Activated CD4-positive, alpha-beta T cell treated with anti-CD3 and anti-CD28 coated beads for 36 hours (primary cell): ENCODE results near the gene CNTN1. TPM values are rescaled to one million over a fixed set of nuclear protein-coding genes. Genes with fewer than 3 reads are reported as not detected.

Source experiments
- ATAC-seq: fragments of 200-7000 bp; cut with Tn5 transposase; one replicate; pipeline ENCODE4 v1.10.0; 2021; ENCODE audit warnings: mild to moderate bottlenecking, moderate library complexity
- CTCF ChIA-PET: fragments of 350-600 bp; sonication (Branson Sonifier 250); formaldehyde crosslinking; loops from one replicate; lab custom pipeline; 2021; ENCODE audit warnings: antibody characterized with exemption; lab: Charles Lee
- POLR2A ChIA-PET: fragments of 350-600 bp; sonication (Branson Sonifier 250); formaldehyde crosslinking; loops from one replicate; lab custom pipeline; 2021; ENCODE audit warnings: antibody characterized with exemption, inconsistent platforms; lab: Charles Lee
- DNase-seq: peaks from one replicate; pipeline ENCODE4 v3.0.0-alpha.2; 2020
- H3K27ac Mint-ChIP-seq: one replicate; pipeline ENCODE4 v1.8.0; 2021; ENCODE audit warnings: mixed read lengths
- H3K27me3 Mint-ChIP-seq: one replicate; pipeline ENCODE4 v1.8.0; 2021; ENCODE audit warnings: mixed read lengths
- H3K36me3 Mint-ChIP-seq: one replicate; pipeline ENCODE4 v1.8.0; 2021; ENCODE audit warnings: low read depth, mixed read lengths
- H3K4me1 Mint-ChIP-seq: one replicate; pipeline ENCODE4 v1.8.0; 2021; ENCODE audit warnings: mixed read lengths
- H3K4me3 Mint-ChIP-seq: one replicate; pipeline ENCODE4 v1.8.0; 2021; ENCODE audit warnings: mild to moderate bottlenecking, moderate library complexity, mixed read lengths
- H3K9me3 Mint-ChIP-seq: one replicate; pipeline ENCODE4 v1.8.0; 2021; ENCODE audit warnings: low read depth, mixed read lengths
- intact Hi-C, 2 experiments: fragments of 100-400 bp; cut with DNase I in 1 of 2; cut with micrococcal nuclease in 1 of 2; formaldehyde crosslinking; loops; one replicate each; pipeline versions ENCODE4 v1.14.2 to v1.15.1; 2022 to 2024; cut with DNase I, micrococcal nuclease
- total RNA-seq, 2 experiments: library from RNA; stranded (reverse); gene quantifications; one replicate each; pipeline ENCODE4 v1.2.3, GENCODE V29; 2021

The CNTN1 gene
- total RNA-seq, 2 experiments from 2014 or later: not detected

DNA sequence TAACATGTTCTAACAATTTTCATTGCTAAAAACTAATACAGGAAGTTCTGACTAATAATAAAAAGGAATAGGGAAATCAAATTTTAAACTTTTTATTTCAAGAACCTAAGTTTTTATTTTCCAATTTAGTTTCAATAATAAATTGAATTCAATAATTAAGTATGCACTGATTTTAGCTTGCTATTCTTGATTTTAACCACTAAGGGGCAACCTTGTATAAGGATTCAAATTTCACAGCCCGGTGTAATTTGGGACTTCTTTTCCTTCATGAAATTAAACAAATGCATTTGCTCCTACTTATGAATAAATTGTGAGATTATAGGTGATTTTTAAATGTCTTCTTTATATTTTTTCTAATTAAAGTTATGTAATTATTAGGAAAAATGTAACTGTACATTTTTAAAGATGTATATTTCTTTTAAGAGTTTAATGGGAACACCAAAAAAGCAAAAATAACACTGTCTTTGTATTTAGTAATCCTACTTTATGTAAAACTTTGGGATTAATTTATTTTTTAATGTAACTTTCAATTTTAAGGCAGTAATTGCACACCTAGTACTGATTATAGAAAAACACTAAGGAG is 254.5 kb downstream of the CNTN1 start:
- DNase-seq (no peak), ATAC-seq (no peak)
- Mint-ChIP-seq H3K27ac (no peak overlapping the region), H3K27me3 (peaks cover 7% of the 10 kb centered on the region), H3K4me1 (no peaks in the 10 kb centered on the region), H3K36me3 (no peaks in the 10 kb centered on the region), H3K9me3 (no peaks in the 10 kb centered on the region), H3K4me3 (no peak overlapping the region)
- ChIA-PET CTCF (interaction anchor here (0.7 to 4.0 kb wide), 8 partner anchors 10 to 1425 kb away, joined by 3 to 27 read pairs (median 4); no protein-coding TSS in a partner anchor), POLR2A (no interaction called here)
- intact Hi-C loops: loop anchor here (1.0 to 10.0 kb wide), 4 partner anchors 318 to 1621 kb away; no protein-coding TSS in a partner anchor

- intact Hi-C loops: loop anchor here in 1 of 2 experiments (5.0 to 10.0 kb wide), 3 partner anchors 317 to 1620 kb away; no protein-coding TSS in a partner anchor
- peaks cover 5% of the 10 kb centered on the region for H3K27me3 Mint-ChIP-seq
- no peaks in the 10 kb centered on the region for H3K36me3 Mint-ChIP-seq
- H3K4me3 Mint-ChIP-seq: no peak overlapping the region
- DNase-seq (no peak), ATAC-seq (no peak)
- ChIA-PET POLR2A (no interaction called here), CTCF (interaction anchor here (2.1 kb wide), 1 partner anchor 12 kb away, joined by 7 read pairs; no protein-coding TSS in a partner anchor)
- H3K4me1 Mint-ChIP-seq: no peaks in the 10 kb centered on the region
- no peaks in the 10 kb centered on the region for H3K9me3 Mint-ChIP-seq
- H3K27ac Mint-ChIP-seq: no peak overlapping the region
These were observed 255.6 kb downstream of the CNTN1 start for GRCh38 chr12:40947797-40948196.

- no peak overlapping the region for H3K27ac Mint-ChIP-seq
- no peaks in the 10 kb centered on the region for H3K36me3 Mint-ChIP-seq
- intact Hi-C loops: no loop called here
- peaks cover 6% of the 10 kb centered on the region for H3K27me3 Mint-ChIP-seq
- ATAC-seq: no peak
- H3K4me3 Mint-ChIP-seq: no peak overlapping the region
- DNase-seq: no peak
- ChIA-PET POLR2A (no interaction called here), CTCF (no interaction called here)
- no peaks in the 10 kb centered on the region for H3K9me3 Mint-ChIP-seq
- H3K4me1 Mint-ChIP-seq: no peaks in the 10 kb centered on the region
These were observed 260.8 kb downstream of the CNTN1 start for GRCh38 chr12:40953076-40953475.

DNA sequence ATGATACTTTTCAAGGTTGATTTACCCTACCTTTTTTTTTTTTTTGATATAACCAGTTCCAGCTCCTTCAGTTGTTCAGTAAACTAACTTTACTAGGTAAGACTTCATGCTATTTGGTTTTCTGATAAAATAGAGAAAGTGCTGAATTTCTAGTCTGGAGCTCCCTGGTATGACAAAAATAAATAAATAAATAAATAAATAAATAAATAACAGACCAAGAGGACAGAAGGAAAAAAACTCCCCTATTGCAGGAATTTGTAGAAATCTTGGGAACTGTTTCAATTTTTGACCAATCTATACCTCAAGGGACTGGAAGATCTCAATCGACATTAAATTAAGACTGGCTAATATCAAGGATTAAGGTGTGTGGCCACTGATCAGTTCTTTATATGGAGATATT is 265.2 kb downstream of the CNTN1 start:
- DNase-seq (no peak), ATAC-seq (no peak)
- H3K4me3 Mint-ChIP-seq: no peak overlapping the region
- peaks cover 3% of the 10 kb centered on the region for H3K27me3 Mint-ChIP-seq
- ChIA-PET POLR2A (no interaction called here), CTCF (no interaction called here)
- no peaks in the 10 kb centered on the region for H3K36me3 Mint-ChIP-seq
- no peaks in the 10 kb centered on the region for H3K9me3 Mint-ChIP-seq
- no peaks in the 10 kb centered on the region for H3K4me1 Mint-ChIP-seq
- H3K27ac Mint-ChIP-seq: no peak overlapping the region
- intact Hi-C loops: no loop called here

GRCh38 chr12:40959041-40959440 is 266.8 kb downstream of the CNTN1 start:
- no peak for DNase-seq
- no peak for ATAC-seq
- Mint-ChIP-seq H3K36me3 (no peaks in the 10 kb centered on the region), H3K27ac (no peak overlapping the region), H3K9me3 (no peaks in the 10 kb centered on the region), H3K4me1 (no peaks in the 10 kb centered on the region), H3K4me3 (no peak overlapping the region), H3K27me3 (peaks cover 3% of the 10 kb centered on the region)
- ChIA-PET CTCF (interaction anchor here (2.3 kb wide), 1 partner anchor 12 kb away, joined by 7 read pairs; no protein-coding TSS in a partner anchor), POLR2A (no interaction called here)
- intact Hi-C loops: no loop called here

DNA sequence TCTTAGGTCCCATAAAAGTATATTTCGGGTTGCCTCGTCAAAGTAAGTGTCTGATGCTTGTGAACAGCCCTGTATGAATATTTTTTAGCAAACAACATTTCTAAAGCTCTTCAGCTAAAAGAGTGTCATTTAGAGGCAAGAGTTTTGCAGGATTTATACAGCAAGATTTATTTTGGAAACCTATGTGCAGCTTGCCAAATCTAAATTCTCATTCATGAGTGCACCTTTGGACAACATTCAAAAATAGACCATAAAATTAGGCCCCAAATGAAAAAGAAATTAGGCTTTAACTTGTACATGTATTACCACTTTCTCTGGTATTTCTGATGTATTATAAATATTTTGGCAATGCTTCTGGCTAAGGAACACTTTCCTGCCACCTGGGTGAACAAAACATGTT is 271.5 kb downstream of the CNTN1 start:
- CTCF ChIA-PET: interaction anchor here (0.6 to 0.7 kb wide), 2 partner anchors 1060 to 1178 kb away, joined by 3 read pairs; no protein-coding TSS in a partner anchor
- POLR2A ChIA-PET: no interaction called here
- Mint-ChIP-seq H3K9me3 (no peaks in the 10 kb centered on the region), H3K27me3 (no peaks in the 10 kb centered on the region), H3K27ac (no peak overlapping the region), H3K4me3 (no peak overlapping the region), H3K4me1 (no peaks in the 10 kb centered on the region), H3K36me3 (no peaks in the 10 kb centered on the region)
- DNase-seq (no peak), ATAC-seq (no peak)
- intact Hi-C loops: no loop called here

- no peak overlapping the region for H3K27ac Mint-ChIP-seq
- no peaks in the 10 kb centered on the region for H3K4me1 Mint-ChIP-seq
- H3K27me3 Mint-ChIP-seq: no peaks in the 10 kb centered on the region
- no peaks in the 10 kb centered on the region for H3K36me3 Mint-ChIP-seq
- intact Hi-C loops: no loop called here
- no peak for DNase-seq
- ATAC-seq: no peak
- ChIA-PET CTCF (interaction anchor here (0.9 kb wide), 1 partner anchor 24 kb away, joined by 3 read pairs; no protein-coding TSS in a partner anchor), POLR2A (no interaction called here)
- H3K9me3 Mint-ChIP-seq: no peaks in the 10 kb centered on the region
- no peak overlapping the region for H3K4me3 Mint-ChIP-seq
These were observed 277.6 kb downstream of the CNTN1 start for GRCh38 chr12:40969796-40970195.

GRCh38 chr12:40970320-40970907 is 278.2 kb downstream of the CNTN1 start:
- no peak overlapping the region for H3K4me3 Mint-ChIP-seq
- intact Hi-C loops: no loop called here

DNA sequence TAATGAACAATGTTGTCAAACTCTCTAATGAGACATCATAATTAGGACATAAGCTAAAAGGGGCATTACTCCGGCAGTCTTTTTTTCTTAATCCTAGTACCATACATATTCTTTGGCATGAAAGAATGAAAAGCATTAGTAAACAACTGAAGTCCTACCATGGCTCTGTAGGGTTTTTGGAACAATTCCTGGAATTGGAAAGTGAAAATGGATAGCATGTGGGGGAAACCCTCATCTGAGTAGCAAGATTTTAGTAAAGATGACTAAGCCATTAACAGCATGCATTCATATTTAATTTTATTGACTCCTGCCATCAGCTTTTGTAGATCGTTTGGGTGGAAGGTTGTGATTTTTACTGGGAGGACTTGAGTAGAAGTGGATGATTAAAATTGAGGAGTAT is 279.7 kb downstream of the CNTN1 start:
- ChIA-PET CTCF (no interaction called here), POLR2A (no interaction called here)
- ATAC-seq (no peak), DNase-seq (no peak)
- H3K27ac Mint-ChIP-seq: no peak overlapping the region
- H3K4me3 Mint-ChIP-seq: no peak overlapping the region
- intact Hi-C loops: no loop called here
- H3K27me3 Mint-ChIP-seq: no peaks in the 10 kb centered on the region
- no peaks in the 10 kb centered on the region for H3K4me1 Mint-ChIP-seq
- H3K36me3 Mint-ChIP-seq: no peaks in the 10 kb centered on the region
- H3K9me3 Mint-ChIP-seq: no peaks in the 10 kb centered on the region

More at GRCh38 chr12:40970320-40970907, 278.2 kb downstream of the CNTN1 start:
- no peak overlapping the region for H3K27ac Mint-ChIP-seq
- no peaks in the 10 kb centered on the region for H3K9me3 Mint-ChIP-seq
- CTCF ChIA-PET: no interaction called here
- no peaks in the 10 kb centered on the region for H3K36me3 Mint-ChIP-seq
- H3K4me1 Mint-ChIP-seq: no peaks in the 10 kb centered on the region
- DNase-seq (no peak), ATAC-seq (no peak)
- POLR2A ChIA-PET: no interaction called here
- no peaks in the 10 kb centered on the region for H3K27me3 Mint-ChIP-seq

GRCh38 chr12:40976546-40976945 is 284.3 kb downstream of the CNTN1 start:
- ChIA-PET POLR2A (no interaction called here), CTCF (no interaction called here)
- H3K9me3 Mint-ChIP-seq: no peaks in the 10 kb centered on the region
- no peak overlapping the region for H3K4me3 Mint-ChIP-seq
- H3K36me3 Mint-ChIP-seq: no peaks in the 10 kb centered on the region
- no peak overlapping the region for H3K27ac Mint-ChIP-seq
- ATAC-seq (no peak), DNase-seq (no peak)
- intact Hi-C loops: no loop called here
- no peaks in the 10 kb centered on the region for H3K27me3 Mint-ChIP-seq
- no peaks in the 10 kb centered on the region for H3K4me1 Mint-ChIP-seq

- intact Hi-C loops: no loop called here
- peaks cover 2% of the 10 kb centered on the region for H3K9me3 Mint-ChIP-seq
- no peaks in the 10 kb centered on the region for H3K27me3 Mint-ChIP-seq
- ChIA-PET POLR2A (no interaction called here), CTCF (no interaction called here)
- DNase-seq (no peak), ATAC-seq (no peak)
- H3K36me3 Mint-ChIP-seq: no peaks in the 10 kb centered on the region
- H3K27ac Mint-ChIP-seq: no peak overlapping the region
- H3K4me1 Mint-ChIP-seq: no peaks in the 10 kb centered on the region
- H3K4me3 Mint-ChIP-seq: no peak overlapping the region
These were observed 288.3 kb downstream of the CNTN1 start for GRCh38 chr12:40980427-40980961.

GRCh38 chr12:40986001-40986400 is 293.8 kb downstream of the CNTN1 start:
- intact Hi-C loops: no loop called here
- Mint-ChIP-seq H3K36me3 (no peaks in the 10 kb centered on the region), H3K27ac (no peak overlapping the region), H3K27me3 (no peaks in the 10 kb centered on the region), H3K9me3 (peaks cover 4% of the 10 kb centered on the region), H3K4me1 (no peaks in the 10 kb centered on the region), H3K4me3 (no peak overlapping the region)
- ChIA-PET CTCF (no interaction called here), POLR2A (no interaction called here)
- ATAC-seq (no peak), DNase-seq (no peak)
